ENCODE data around the gene ZNF536.

Gene ZNF536

DNA sequence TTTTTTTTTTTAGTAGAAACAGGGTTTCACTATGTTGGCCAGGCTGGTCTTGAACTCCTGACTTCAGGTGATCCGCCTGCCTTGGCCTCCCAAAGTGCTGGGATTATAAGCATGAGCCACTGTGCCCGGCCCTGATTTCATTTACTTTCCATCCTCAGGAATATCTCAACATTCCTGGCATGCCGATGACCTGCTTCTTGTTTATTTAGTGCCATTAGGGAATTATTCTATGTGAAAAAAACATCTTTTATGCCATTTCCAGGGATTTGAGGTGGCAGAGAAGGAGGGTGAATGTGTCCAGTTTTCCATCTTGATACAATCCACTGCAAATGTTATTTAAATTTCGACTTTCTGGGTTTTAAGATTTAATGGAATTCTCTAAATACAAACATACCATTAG lies 45.0 kb downstream of the ZNF536 start:
- peak; percentile 22 for DNase-seq (ENCODE audit: low read depth, low spot score)

GRCh38 chr19:30419568-30420180 lies 47.5 kb downstream of the ZNF536 start:
- DNase-seq (ENCODE audit: low read depth, low spot score) = peak; percentile 15

DNA sequence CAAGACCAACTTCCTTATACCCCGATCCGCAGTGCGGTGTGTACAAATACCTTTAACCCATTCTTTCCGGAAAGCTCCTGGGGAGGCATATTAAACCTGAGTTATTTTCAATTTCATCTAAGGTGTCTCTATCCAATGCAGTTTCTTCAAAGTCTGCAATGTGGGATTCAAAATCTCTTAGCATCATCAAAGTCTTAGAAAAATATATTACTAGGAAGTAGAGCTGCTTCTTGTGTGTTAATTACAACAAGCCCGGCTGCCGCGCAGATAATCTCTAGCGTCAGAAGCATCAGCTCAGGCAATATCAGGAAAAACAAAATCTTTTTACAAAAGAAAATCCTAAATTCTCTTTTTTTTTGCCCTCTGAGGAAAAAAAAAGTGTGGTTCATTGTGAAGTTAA lies 48.1 kb downstream of the ZNF536 start:
- no peak for DNase-seq (ENCODE audit: low read depth, low spot score)

GRCh38 chr19:30420881-30421280 lies 48.7 kb downstream of the ZNF536 start:
- DNase-seq (ENCODE audit: low read depth, low spot score) = no peak

DNA sequence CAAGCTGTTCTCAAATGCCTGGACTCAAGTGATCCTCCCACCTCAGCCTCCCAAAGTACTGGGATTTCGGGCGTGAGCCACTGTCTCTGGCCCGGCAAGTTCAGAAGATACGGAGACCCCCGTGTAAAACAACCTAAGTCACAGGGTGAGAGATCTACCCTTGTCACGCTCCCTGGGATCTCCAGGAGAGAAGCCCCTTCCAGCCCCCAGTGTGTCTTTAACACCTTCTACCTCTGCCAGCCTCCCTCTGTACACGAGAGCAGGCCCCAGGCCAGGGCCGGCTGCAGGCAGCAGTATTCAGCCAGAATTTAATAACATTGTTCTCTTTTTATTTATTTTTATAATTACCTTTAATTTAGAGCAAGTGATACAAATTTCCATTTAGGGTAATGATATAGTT lies 49.4 kb downstream of the ZNF536 start:
- DNase-seq (ENCODE audit: low read depth, low spot score) = no peak

GRCh38 chr19:30423481-30423880 lies 51.3 kb downstream of the ZNF536 start:
- no peak for DNase-seq (ENCODE audit: low read depth, low spot score)

DNA sequence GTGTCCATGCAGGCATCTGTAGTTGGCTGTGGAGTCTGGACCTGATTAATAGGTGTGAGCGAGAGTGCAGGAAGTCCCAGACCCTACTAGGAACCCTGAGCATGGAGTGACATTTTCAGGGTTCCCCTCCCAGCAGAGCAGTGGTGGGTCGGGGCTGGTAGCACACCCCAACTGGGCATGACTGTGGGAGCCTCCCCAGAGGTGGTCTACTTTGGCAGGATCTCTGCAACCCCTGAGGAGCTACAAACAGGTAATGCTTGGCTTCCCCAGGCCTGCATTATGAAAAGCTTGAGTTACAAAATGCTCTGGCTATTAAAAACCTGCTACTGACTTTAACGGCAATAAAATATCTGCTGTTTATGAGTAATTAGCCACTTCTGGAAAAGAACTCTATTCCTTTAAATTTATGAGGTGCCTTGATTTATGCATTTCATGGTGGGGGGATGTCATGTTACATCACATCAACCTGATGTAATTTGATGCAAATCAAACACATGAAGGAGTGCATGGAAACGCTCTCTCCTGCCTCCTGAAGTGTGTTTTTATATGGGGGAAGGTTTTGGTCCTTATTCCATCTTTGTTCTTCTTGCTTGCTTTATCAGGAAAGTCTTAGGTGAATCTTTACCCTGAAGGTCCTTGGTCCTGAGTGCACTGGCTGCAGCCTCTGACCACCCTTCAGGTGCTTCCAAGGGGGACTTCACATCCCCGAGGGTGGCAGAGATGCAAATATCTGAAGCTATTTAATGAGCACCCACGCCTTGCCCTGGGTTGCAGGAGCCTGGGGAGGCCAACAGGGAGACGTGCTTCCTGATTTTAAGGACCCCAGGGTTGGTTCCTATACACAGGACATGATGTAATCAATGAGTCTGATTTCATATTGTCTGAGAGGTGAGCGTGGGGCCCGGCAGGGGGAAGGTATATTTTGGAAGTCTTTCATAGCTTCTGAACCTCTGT lies 54.0 kb downstream of the ZNF536 start:
- no peak for DNase-seq (ENCODE audit: low read depth, low spot score)

- no peak for DNase-seq (ENCODE audit: low read depth, low spot score)
Measured at GRCh38 chr19:30426864-30427263, 54.7 kb downstream of the ZNF536 start.

- DNase-seq (ENCODE audit: low read depth, low spot score) = no peak
Measured at GRCh38 chr19:30428092-30428680, 56.0 kb downstream of the ZNF536 start.

GRCh38 chr19:30428844-30429243 lies 56.7 kb downstream of the ZNF536 start:
- no peak for DNase-seq (ENCODE audit: low read depth, low spot score)

DNA sequence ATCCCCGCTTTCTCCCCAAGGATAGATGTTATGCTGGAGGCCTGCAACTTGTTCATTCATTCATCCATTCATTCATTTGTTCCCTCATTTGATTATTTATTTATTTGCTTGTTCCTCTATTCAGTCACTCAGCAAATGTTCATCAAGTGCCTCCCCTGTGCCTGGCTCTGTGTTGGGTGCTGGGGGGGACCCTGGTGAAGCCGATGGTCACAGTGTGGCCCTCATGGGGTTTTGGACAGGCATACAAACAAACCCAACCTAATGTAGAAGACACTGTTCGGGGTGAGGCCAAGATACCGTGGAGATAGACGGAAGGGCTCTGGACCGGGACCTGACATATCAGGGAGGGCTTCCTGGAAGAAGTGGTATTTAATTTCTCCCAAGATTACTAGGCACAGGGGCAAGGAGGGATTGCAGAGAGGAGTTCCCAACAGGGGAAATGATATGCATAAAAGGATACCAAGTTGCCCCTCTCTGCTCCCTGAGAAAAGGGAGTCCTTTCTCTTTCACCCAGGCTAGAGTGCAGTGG lies 58.1 kb downstream of the ZNF536 start:
- DNase-seq (ENCODE audit: low read depth, low spot score) = no peak

GRCh38 chr19:30431591-30431990 lies 59.4 kb downstream of the ZNF536 start:
- no peak for DNase-seq (ENCODE audit: low read depth, low spot score)

- DNase-seq (ENCODE audit: low read depth, low spot score) = no peak
Measured at GRCh38 chr19:30434797-30435594, 62.8 kb downstream of the ZNF536 start.

DNA sequence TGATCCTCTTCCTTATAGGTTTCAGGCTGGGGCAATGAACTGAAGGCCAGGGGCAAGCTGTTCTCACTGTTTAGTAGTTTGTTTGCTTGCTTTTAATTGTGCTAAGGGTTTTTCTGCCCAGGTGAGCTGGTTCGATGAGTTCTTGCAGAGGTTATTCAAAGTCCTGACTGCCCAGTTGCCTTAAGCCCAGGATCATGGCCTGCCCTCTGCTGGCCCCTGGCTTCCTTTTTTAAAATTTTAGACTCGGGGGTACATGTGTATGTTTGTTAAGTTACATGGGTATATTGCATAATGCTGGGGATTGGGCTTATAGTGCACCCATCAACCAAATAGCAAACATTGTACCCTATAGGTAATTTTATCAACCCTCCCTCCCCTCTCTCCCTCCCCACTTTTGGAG lies 65.7 kb downstream of the ZNF536 start:
- no peak for DNase-seq (ENCODE audit: low read depth, low spot score)

DNA sequence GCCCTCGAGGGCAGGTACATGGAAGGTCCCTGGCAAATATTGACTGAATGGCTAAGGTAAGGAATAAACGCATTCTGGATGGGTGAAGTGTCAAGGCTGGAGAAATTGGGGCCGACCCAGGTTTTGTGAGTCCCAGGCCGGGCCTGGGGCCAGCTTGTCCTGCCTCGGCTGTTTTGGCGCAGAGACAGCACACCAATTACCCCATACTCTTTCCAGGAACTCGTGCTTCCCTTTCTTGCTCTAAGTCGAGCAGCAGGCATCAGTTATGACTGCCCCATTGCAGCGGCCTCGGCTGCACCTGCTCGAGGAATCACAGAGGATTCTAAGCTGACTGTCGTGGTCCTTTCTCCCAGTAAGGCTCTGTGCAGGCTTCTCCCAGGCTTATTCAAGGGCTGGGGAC lies 67.1 kb downstream of the ZNF536 start:
- DNase-seq (ENCODE audit: low read depth, low spot score) = peak; percentile 30

DNA sequence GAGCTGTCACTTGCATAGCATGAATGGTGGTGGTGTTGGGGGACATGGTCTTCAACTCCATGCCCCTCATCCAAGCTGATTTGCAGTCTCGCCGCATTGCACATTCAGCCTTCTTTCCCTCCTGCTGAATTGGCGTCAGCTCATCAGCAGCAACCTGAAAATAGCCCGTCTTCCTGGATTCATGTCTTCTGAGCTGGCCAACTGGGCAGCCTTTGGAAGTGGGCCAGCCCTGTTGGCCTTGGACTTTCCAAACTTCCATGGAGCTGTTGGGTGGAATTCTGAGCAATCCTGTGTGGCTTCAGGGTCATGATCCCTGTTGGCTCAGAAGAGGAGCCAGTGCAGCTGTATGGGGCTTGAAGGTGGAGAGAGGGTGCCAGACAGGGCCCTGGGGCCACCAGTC lies 68.8 kb downstream of the ZNF536 start:
- DNase-seq (ENCODE audit: low read depth, low spot score) = no peak

- DNase-seq (ENCODE audit: low read depth, low spot score) = no peak
Measured at GRCh38 chr19:30442674-30443073, 70.5 kb downstream of the ZNF536 start.

DNA sequence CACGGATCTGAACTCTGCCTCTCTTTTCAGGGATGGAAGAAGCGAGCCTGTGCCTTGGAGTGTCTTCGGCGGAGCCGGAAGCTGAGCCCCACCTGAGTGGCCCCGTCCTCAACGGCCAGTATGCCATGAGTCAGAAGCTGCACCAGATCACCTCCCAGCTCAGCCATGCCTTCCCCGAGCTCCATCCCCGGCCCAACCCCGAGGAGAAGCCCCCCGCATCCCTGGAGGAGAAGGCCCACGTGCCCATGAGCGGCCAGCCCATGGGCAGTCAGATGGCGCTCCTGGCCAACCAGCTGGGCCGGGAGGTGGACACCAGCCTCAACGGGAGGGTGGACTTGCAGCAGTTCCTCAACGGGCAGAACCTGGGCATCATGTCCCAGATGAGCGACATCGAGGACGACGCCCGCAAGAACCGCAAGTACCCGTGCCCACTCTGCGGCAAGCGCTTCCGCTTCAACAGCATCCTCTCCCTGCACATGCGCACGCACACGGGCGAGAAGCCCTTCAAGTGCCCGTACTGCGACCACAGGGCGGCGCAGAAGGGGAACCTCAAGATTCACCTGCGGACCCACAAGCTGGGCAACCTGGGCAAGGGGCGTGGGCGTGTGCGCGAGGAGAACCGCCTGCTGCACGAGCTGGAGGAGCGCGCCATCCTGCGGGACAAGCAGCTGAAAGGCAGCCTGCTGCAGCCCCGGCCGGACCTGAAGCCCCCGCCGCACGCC lies 71.5 kb downstream of the ZNF536 start:
- no peak for DNase-seq (ENCODE audit: low read depth, low spot score)

GRCh38 chr19:30444253-30444671 lies 72.1 kb downstream of the ZNF536 start:
- no peak for DNase-seq (ENCODE audit: low read depth, low spot score)

- no peak for DNase-seq (ENCODE audit: low read depth, low spot score)
Measured at GRCh38 chr19:30444686-30445232, 72.6 kb downstream of the ZNF536 start.

GRCh38 chr19:30445385-30445784 lies 73.2 kb downstream of the ZNF536 start:
- DNase-seq (ENCODE audit: low read depth, low spot score) = no peak
